GM12878 (cell line): Measurements from ENCODE around the gene TPCN1. TPM values are rescaled to one million over a fixed set of nuclear protein-coding genes. Genes with fewer than 3 reads are reported as not detected.

Experiments used
- CUX1 ChIP-seq: IDR thresholded peaks from 2 replicates; pipeline ENCODE4 v1.6.1; 2012; ENCODE audit warnings: improper control_type of control experiment, low read depth, low read length; ENCODE audit not compliant: insufficient replicate concordance
- DPF2 ChIP-seq: fragments of 450-650 bp; IDR thresholded peaks from 2 replicates; pipeline ENCODE4 v1.6.1; 2017; ENCODE audit warnings: mild to moderate bottlenecking
- E2F8 ChIP-seq: fragments of 450-650 bp; IDR thresholded peaks from 2 replicates; pipeline ENCODE4 v1.6.1; 2018; ENCODE audit warnings: mild to moderate bottlenecking, low read depth, moderate library complexity; ENCODE audit not compliant: partially characterized antibody
- EED ChIP-seq: sonication (generic); IDR thresholded peaks from 2 replicates; pipeline ENCODE4 v1.6.1; 2016; ENCODE audit warnings: antibody characterized with exemption, low read depth
- EZH2 ChIP-seq: IDR thresholded peaks from 2 replicates; pipeline ENCODE4 v1.6.1; 2012; ENCODE audit warnings: low read depth, mild to moderate bottlenecking, control low read depth, inconsistent platforms, low read length, borderline replicate concordance; ENCODE audit not compliant: control insufficient read depth
- FOS ChIP-seq: IDR thresholded peaks from 3 replicates; pipeline ENCODE4 v1.6.1; 2011; ENCODE audit warnings: borderline replicate concordance; ENCODE audit not compliant: insufficient read length; ENCODE audit errors: extremely low read depth
- MTA3 ChIP-seq: IDR thresholded peaks from 2 replicates; pipeline ENCODE4 v1.6.1; 2012; ENCODE audit warnings: low read length, inconsistent platforms, borderline replicate concordance
- NFYA ChIP-seq: IDR thresholded peaks from 2 replicates; pipeline ENCODE4 v1.6.1; 2011; ENCODE audit warnings: low read depth, mild to moderate bottlenecking, low read length, improper control_type of control experiment, borderline replicate concordance
- RAD51 ChIP-seq: fragments of 450-650 bp; IDR thresholded peaks from 2 replicates; pipeline ENCODE4 v1.6.1; 2016; ENCODE audit warnings: moderate library complexity, mild to moderate bottlenecking, inconsistent platforms
- RBBP5 ChIP-seq: fragments of 200-600 bp; sonication (generic); conservative IDR thresholded peaks from 2 replicates; pipeline ENCODE4 v1.6.1; 2016
- SMARCA5 ChIP-seq: fragments of 450-650 bp; IDR thresholded peaks from 2 replicates; pipeline ENCODE4 v1.6.1; 2017; ENCODE audit warnings: mild to moderate bottlenecking
- SRF ChIP-seq, 2 experiments: IDR thresholded peaks; 2 replicates each; pipeline ENCODE4 v1.6.1; 2011; ENCODE audit warnings: low read depth in 2 of 2, low read length in 2 of 2, mild to moderate bottlenecking in 1 of 2, moderate library complexity in 1 of 2
- TAF1 ChIP-seq: IDR thresholded peaks from 2 replicates; pipeline ENCODE4 v1.6.1; 2011; ENCODE audit warnings: mild to moderate bottlenecking, low read depth, low read length, borderline replicate concordance
- ZNF592 ChIP-seq: fragments of 450-650 bp; IDR thresholded peaks from 2 replicates; pipeline ENCODE4 v1.6.1; 2017; ENCODE audit warnings: mild to moderate bottlenecking, moderate library complexity
- ZSCAN29 ChIP-seq: fragments of 450-650 bp; IDR thresholded peaks from 2 replicates; pipeline ENCODE4 v1.6.1; 2017; ENCODE audit warnings: mild to moderate bottlenecking, moderate library complexity
- polyA plus RNA-seq, 11 experiments: library from polyadenylated mRNA; depleted of rRNA in 4 of 11; unstranded in 6 of 11; stranded (reverse) in 5 of 11; fragments of >200 nt; fragmentation: Nextera tagmentation in 4 of 11; fragmentation: Illumina TruSeq in 1 of 11; extraction: Ambion mirVana in 4 of 11; extraction: Trizol in 1 of 11; gene quantifications; 1 replicate in 1 of 11; 2 replicates in 10 of 11; pipeline versions ENCODE4 v1.2.1 to v1.2.3, GENCODE V29; 2011 to 2016; ENCODE audit warnings: inconsistent platforms in 2 of 11, missing spikeins in 2 of 11, low read depth in 1 of 11
- total RNA-seq, 4 experiments: library from RNA; depleted of rRNA in 3 of 4; stranded (reverse); fragments of >200 nt in 3 of 4; fragmentation: Illumina TruSeq in 1 of 4; extraction: Trizol in 1 of 4; gene quantifications; 2 replicates each; pipeline versions ENCODE4 v1.2.1 to v1.2.3, GENCODE V29; 2013 to 2021

The TPCN1 gene
- total and polyA plus RNA-seq, 10 of the 15 experiments (the other 5 are each of a cell fraction or from before 2014, with no cell fraction given), result 0.79 to 30.9 (median 19.4) TPM

- TF ChIP-seq ZSCAN29 (no peak), TAF1 (no peak), DPF2 (no peak), NFYA (no peak), RAD51 (no peak), RBBP5 (no peak), E2F8 (no peak), EZH2 (no peak), SRF (IDR thresholded peaks at IDR 0.05; ENCODE audit: low read depth in 2 of 2, low read length in 2 of 2) (peak in 1 of 2 experiments; percentile 67; a peak in 2 of 4 replicates), CUX1 (no peak), SMARCA5 (no peak), EED (peak; percentile 40), FOS (no peak), ZNF592 (no peak), MTA3 (no peak)
Observed at GRCh38 chr12:113231235-113232088, 10.2 kb downstream of the TPCN1 start (continued).
